ENCODE measurements around the gene NLRC5. TPM values are rescaled to one million over a fixed set of nuclear protein-coding genes. Genes with fewer than 3 reads are reported as not detected.
A peak's percentile ranks its signal among the peaks of the same experiment; 100 is the strongest.

NLRC5 gene
- total RNA-seq, 2 donors from 2014 or later: 0.64 to 0.97 TPM

GRCh38 chr16:57021757-57022156, 32.4 kb downstream of the NLRC5 start:
- H3K27me3 Mint-ChIP-seq (ENCODE audit: insufficient read depth): peaks cover 3% of the 10 kb centered on the region
- no peak overlapping the region for H3K4me3 Mint-ChIP-seq
- H3K9ac ChIP-seq (ENCODE audit: extremely low read depth, low read length, poor library complexity, severe bottlenecking): no peak overlapping the region
- H3K36me3 ChIP-seq (ENCODE audit: control insufficient read depth, insufficient read depth, low read length): no peaks in the 10 kb centered on the region
- WGBS, 2 experiments (ENCODE audit: insufficient coverage in 1 of 2, insufficient read length in 1 of 2): 86 to 94% methylated on average over 6 of the region's 6 CpGs
- peaks cover 2% of the 10 kb centered on the region for H3K4me1 Mint-ChIP-seq
- no peaks in the 10 kb centered on the region for H3K27me3 ChIP-seq (ENCODE audit: control insufficient read depth, insufficient read depth, low read length, poor library complexity, severe bottlenecking)
- H3K4me1 ChIP-seq (ENCODE audit: control insufficient read depth, insufficient read depth, low read length): no peaks in the 10 kb centered on the region
- no peak overlapping the region for H3K27ac Mint-ChIP-seq
- no peak for DNase-seq
- no peaks in the 10 kb centered on the region for H3K9me3 ChIP-seq (ENCODE audit: control insufficient read depth, low read length)
- H3K9me3 Mint-ChIP-seq: no peaks in the 10 kb centered on the region
- H3K27ac ChIP-seq (ENCODE audit: low read depth, low read length): no peak overlapping the region
- H3K36me3 Mint-ChIP-seq (ENCODE audit: low read depth): no peaks in the 10 kb centered on the region
- H3K4me3 ChIP-seq (ENCODE audit: low read length): no peak overlapping the region
- TF ChIP-seq CTCF (conservative IDR thresholded peaks at IDR 0.05): no peak

- Mint-ChIP-seq H3K27ac (no peak overlapping the region), H3K27me3 (ENCODE audit: insufficient read depth) (peaks cover 3% of the 10 kb centered on the region), H3K36me3 (ENCODE audit: low read depth) (no peaks in the 10 kb centered on the region), H3K4me1 (peaks cover 2% of the 10 kb centered on the region), H3K4me3 (no peak overlapping the region), H3K9me3 (no peaks in the 10 kb centered on the region)
- Histone ChIP-seq H3K9me3 (ENCODE audit: control insufficient read depth, low read length) (no peaks in the 10 kb centered on the region), H3K27ac (ENCODE audit: low read depth, low read length) (no peak overlapping the region), H3K4me1 (ENCODE audit: control insufficient read depth, insufficient read depth, low read length) (no peaks in the 10 kb centered on the region), H3K4me3 (ENCODE audit: low read length) (no peak overlapping the region), H3K36me3 (ENCODE audit: control insufficient read depth, insufficient read depth, low read length) (no peaks in the 10 kb centered on the region), H3K27me3 (ENCODE audit: control insufficient read depth, insufficient read depth, low read length, poor library complexity, severe bottlenecking) (no peaks in the 10 kb centered on the region), H3K9ac (ENCODE audit: extremely low read depth, low read length, poor library complexity, severe bottlenecking) (no peak overlapping the region)
- DNase-seq: peak; percentile 37
- no peak for TF ChIP-seq CTCF (conservative IDR thresholded peaks at IDR 0.05)
- WGBS, 2 experiments (ENCODE audit: insufficient coverage in 1 of 2, insufficient read length in 1 of 2): 92 to 97% methylated on average over 7 of the region's 7 CpGs
Observed at GRCh38 chr16:57022445-57022844, 33.1 kb downstream of the NLRC5 start.

GRCh38 chr16:57023541-57024249, 34.3 kb downstream of the NLRC5 start:
- H3K27ac Mint-ChIP-seq: no peak overlapping the region
- TF ChIP-seq CTCF (conservative IDR thresholded peaks at IDR 0.05): no peak
- H3K4me3 Mint-ChIP-seq: no peak overlapping the region
- H3K36me3 ChIP-seq (ENCODE audit: control insufficient read depth, insufficient read depth, low read length): no peaks in the 10 kb centered on the region
- peaks cover 3% of the 10 kb centered on the region for H3K27me3 Mint-ChIP-seq (ENCODE audit: insufficient read depth)
- H3K27ac ChIP-seq (ENCODE audit: low read depth, low read length): no peak overlapping the region
- no peaks in the 10 kb centered on the region for H3K36me3 Mint-ChIP-seq (ENCODE audit: low read depth)
- H3K4me1 Mint-ChIP-seq: peaks cover 2% of the 10 kb centered on the region
- 92 to 100% methylated on average over 3 to 8 of the region's 8 CpGs for WGBS, 2 experiments (ENCODE audit: insufficient coverage in 1 of 2, insufficient read length in 1 of 2)
- no peak overlapping the region for H3K9ac ChIP-seq (ENCODE audit: extremely low read depth, low read length, poor library complexity, severe bottlenecking)
- no peak overlapping the region for H3K4me3 ChIP-seq (ENCODE audit: low read length)
- no peaks in the 10 kb centered on the region for H3K9me3 Mint-ChIP-seq
- no peaks in the 10 kb centered on the region for H3K27me3 ChIP-seq (ENCODE audit: control insufficient read depth, insufficient read depth, low read length, poor library complexity, severe bottlenecking)
- no peak for DNase-seq
- no peaks in the 10 kb centered on the region for H3K9me3 ChIP-seq (ENCODE audit: control insufficient read depth, low read length)
- no peaks in the 10 kb centered on the region for H3K4me1 ChIP-seq (ENCODE audit: control insufficient read depth, insufficient read depth, low read length)

Measured in endodermal cell (in vitro differentiated cells).